LNCaP clone FGC (cell line): ENCODE data around the gene CSPG4.
"Not testable (repeated sequence)": the region's sequence is repeated elsewhere in the genome, so short reads cannot be mapped to it uniquely, and the experiment has no call there.

Source experiments
- DNase-seq: peaks from one replicate; pipeline ENCODE4 v3.0.0-alpha.2; 2011; ENCODE audit warnings: low read depth
- H3K4me3 ChIP-seq: 2 replicates; pipeline ENCODE4 v1.5.1; 2011; ENCODE audit warnings: mild to moderate bottlenecking, low read depth, low read length, control low read depth
- CTCF ChIP-seq: IDR thresholded peaks from 2 replicates; pipeline ENCODE4 v1.5.1; 2012; ENCODE audit warnings: mild to moderate bottlenecking; ENCODE audit not compliant: control insufficient read depth, insufficient read depth; ENCODE audit errors: extremely low read depth

The CSPG4 gene

GRCh38 chr15:75640483-75641178 is 72.0 kb downstream of the CSPG4 start:
- DNase-seq, result no peak

DNA sequence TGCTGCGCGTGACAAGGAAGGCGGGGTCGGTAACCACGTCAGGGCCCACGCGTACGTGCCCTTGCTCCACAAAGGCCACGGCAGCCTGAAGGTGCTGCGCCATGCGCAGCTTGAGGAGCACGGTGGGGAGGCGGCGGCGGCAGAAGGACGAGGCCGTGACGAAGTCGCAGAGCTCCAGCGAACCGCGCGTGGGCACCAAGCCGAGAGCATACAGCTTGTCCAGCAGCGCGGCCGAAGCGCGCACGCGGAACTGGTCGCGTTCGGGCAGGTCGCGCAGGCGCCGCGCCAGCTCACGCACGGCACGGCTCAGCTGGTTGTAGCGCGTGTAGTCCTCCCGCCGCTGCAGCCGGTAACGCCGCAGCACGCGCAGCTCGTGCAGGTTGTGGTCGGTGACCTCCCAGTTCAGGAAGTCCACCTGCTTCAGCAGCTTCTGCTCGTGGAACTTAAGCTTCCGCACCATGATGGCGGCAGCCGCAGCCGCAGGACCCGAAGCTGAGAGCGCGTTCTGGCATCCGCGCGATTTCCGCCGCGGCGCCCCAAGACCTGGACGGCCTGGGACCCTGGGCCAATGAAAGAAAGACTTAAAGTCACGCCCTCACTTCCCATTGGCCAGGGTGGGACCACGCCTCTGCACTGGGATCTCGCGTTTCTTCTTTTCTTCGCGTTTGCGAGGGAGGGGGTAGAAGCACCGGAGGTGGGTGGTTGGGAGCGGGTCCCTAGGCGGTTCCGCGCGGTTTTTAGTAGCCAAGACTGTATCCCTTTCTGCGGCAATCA is 72.8 kb downstream of the CSPG4 start, which contains the start of gene IMP3:
Gene IMP3, minus strand, starts transcription at position 516 of the 774 bp plus-strand sequence. Its CDS starts 56 bp downstream, at position 460.
- peak; percentile 96 for DNase-seq
- TF ChIP-seq CTCF, result no peak
- H3K4me3 ChIP-seq, result peak within 1 kb of the TSS; percentile 98

More at GRCh38 chr15:75640483-75641178, 72.0 kb downstream of the CSPG4 start:
- peak overlapping the region; percentile 98 for H3K4me3 ChIP-seq
- TF ChIP-seq CTCF, result peak; percentile 43

- peak overlapping the region; percentile 98 for H3K4me3 ChIP-seq
- no peak for DNase-seq
- TF ChIP-seq CTCF, result no peak
These were observed 73.4 kb downstream of the CSPG4 start for GRCh38 chr15:75639191-75639708.

GRCh38 chr15:75637245-75638009 is 75.2 kb downstream of the CSPG4 start:
- no peak for TF ChIP-seq CTCF
- peak overlapping the region; percentile 98 for H3K4me3 ChIP-seq
- DNase-seq, result no peak

- H3K4me3 ChIP-seq, result no peak overlapping the region
- no peak for DNase-seq
- no peak for TF ChIP-seq CTCF
These were observed 76.6 kb downstream of the CSPG4 start for GRCh38 chr15:75636026-75636425.

DNA sequence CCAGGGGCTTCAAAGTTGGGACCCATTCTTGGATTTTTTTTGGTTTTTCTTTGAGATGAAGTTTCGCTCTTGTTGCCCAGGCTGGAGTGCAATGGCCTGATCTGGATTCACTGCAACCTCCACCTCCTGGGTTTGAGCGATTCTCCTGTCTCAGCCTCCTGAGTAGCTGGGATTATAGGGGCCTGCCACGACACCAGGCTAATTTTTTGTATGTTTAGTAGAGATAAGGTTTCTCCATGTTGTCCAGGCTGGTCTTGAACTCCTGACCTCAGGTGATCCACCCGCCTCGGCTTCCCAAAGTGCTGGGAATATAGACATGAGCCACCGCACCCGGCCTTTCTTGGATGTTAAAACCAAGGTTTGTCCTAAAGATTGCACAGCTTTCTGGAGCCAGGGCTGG is 78.7 kb downstream of the CSPG4 start:
- not testable (repeated sequence) for DNase-seq, H3K4me3 ChIP-seq

DNA sequence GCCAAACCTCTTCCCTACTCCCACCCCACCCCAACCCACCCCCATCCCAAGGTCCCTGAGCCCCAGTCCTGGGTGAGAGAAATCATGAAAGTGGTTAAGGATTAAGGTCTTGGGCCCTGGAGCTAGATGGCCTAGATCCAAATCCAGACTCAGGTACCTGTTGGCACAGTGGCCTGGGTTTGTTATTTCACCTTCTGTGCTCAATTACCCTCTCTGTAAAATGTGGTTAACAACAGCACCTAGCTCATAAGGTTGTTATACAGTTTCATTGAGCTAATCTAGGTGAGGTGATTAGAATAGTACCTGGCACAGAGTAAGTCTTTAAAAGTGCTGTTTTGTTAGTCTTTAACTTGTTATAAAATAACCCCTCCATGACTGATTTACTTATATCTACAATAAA is 80.7 kb downstream of the CSPG4 start:
- no peak for TF ChIP-seq CTCF
- H3K4me3 ChIP-seq, result no peak overlapping the region
- no peak for DNase-seq
